Left ventricle myocardium superior (tissue), 1 donor: ENCODE results near the gene ATF6. TPM values are rescaled to one million over a fixed set of nuclear protein-coding genes. Genes with fewer than 3 reads are reported as not detected.
"Not testable (repeated sequence)": the region's sequence is repeated elsewhere in the genome, so short reads cannot be mapped to it uniquely, and the experiment has no call there.

Source experiments
- ATAC-seq: fragments of 200-7000 bp; cut with Tn5 transposase; one replicate; pipeline ENCODE4 v1.9.1; 2020; ENCODE audit warnings: mild to moderate bottlenecking, moderate library complexity
- DNase-seq: peaks from one replicate; pipeline ENCODE4 v3.0.0-alpha.2; 2020
- intact Hi-C: fragments of 100-400 bp; cut with micrococcal nuclease; formaldehyde crosslinking; loops from one replicate; pipeline ENCODE4 v1.11.0; 2022
- total RNA-seq: library from RNA; stranded (reverse); fragmentation: NEBNext Ultra II Directional; extraction: Animal tissue kit (Norgen Biotek cat#: 25700); gene quantifications from one replicate; pipeline ENCODE4 v1.2.1, GENCODE V29; 2021
- donor health status: DM: no; HTN: yes; CAD: no; lungs with severe emphysema.

The ATF6 gene
- total RNA-seq, 1 donor from 2014 or later: 12.8 TPM

DNA sequence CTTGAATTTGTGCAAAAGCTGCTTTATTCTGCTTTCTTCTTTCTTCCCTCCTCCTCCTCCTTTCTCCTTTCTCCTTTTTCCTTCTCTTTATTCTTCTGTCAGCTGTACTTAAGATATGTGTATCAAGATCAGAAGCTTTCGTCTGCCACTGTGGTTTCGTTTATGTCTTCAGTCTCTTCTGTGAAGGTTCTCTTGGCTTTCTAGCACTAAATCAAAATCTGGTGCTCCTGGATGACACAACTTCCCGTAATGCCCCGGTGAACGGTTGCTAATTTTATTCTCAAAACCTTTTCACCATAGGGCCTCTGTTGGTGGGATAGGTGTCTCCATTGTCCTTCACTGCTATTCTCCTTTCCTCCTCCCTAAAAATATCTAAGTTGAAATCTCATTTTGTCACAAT is 5.0 kb downstream of the ATF6 start:
- ATAC-seq: no peak
- no peak for DNase-seq
- intact Hi-C loops: no loop called here

DNA sequence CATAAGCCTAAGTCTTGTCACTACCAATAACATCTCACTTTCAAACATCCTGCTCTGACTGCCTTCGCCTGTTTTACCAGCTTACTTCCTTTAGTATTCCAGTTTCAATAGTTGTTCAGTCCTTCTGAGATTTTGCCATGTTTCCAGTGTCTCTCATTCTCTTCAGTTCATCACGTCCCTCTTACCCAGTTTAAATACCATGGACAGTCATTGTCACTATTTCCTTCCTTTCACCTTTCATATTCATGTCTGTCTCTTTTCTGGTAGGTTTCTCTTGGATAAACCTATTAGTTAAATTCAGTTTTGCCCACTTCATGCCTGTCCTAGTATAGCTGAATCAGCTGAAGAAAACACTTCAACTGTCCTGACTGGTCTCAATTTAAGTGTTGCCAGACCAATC is 5.9 kb downstream of the ATF6 start:
- intact Hi-C loops: no loop called here
- DNase-seq (no peak), ATAC-seq (peak; percentile 25)

DNA sequence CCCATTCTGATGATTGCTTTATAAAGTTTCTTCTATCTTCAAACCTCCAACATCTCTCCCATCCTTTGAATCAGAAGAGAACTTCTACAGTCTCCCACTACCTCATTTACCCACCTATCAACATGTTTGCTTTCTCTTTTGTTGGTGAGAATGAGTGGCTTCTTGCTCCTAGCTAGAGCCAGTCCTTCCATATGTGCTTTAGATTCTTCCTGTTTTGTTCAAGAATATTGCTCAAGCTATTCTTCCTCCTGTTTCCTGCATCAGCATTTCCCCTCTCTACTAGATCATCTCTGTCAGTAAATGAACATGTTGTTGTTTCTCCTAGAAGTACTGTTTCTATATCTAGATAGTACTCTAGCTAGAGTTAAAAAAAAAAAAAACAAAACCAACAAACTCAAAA is 6.3 kb downstream of the ATF6 start:
- intact Hi-C loops: no loop called here
- DNase-seq (no peak), ATAC-seq (peak; percentile 75)

DNA sequence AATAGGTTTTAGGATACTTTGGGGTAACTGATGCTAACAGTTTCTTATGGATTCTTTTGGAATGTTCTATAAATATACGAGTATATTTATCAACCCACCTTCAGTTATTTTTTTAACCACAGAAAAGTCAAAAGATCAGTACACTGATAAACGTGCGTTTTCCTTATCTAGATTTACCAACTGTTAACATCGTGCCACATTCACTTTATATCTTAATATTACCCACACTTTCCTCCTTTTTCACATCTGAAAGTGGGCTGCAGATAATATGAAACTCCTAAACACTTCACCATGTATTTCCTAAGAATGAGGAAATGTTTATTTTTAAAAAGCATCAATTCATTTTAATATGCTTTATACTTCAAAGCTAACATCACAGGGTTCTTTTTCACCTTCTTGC is 7.7 kb downstream of the ATF6 start:
- intact Hi-C loops: no loop called here
- ATAC-seq (no peak), DNase-seq (no peak)

GRCh38 chr1:161777261-161777660 is 11.1 kb downstream of the ATF6 start:
- intact Hi-C loops: no loop called here
- DNase-seq (no peak), ATAC-seq (no peak)

DNA sequence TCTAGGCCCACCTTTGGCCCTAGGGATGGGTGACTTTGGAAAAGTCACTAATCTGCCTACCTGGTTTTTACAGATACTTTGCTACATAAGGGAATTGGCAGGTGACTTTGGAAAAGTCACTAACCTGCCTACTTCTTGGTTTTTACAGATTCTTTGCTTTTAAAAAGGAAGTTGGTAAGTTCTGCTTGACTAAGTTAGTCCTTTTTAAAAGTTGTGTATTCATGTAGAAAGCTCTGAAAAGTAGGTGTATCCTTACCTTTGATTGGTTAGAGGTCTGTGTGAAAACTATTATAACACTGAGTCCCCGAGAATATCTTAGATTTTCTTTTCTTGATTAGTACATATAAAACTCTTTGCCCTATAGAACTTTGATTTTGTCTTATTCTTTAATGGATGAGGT is 12.4 kb downstream of the ATF6 start:
- intact Hi-C loops: no loop called here
- no peak for DNase-seq
- no peak for ATAC-seq

GRCh38 chr1:161779393-161779792 is 13.3 kb downstream of the ATF6 start:
- no peak for ATAC-seq
- no peak for DNase-seq
- intact Hi-C loops: no loop called here

GRCh38 chr1:161781995-161782394 is 15.9 kb downstream of the ATF6 start:
- DNase-seq (no peak), ATAC-seq (no peak)
- intact Hi-C loops: no loop called here

GRCh38 chr1:161782886-161783285 is 16.8 kb downstream of the ATF6 start:
- ATAC-seq: no peak
- no peak for DNase-seq
- intact Hi-C loops: no loop called here

- ATAC-seq (peak; percentile 45), DNase-seq (peak; percentile 45)
- intact Hi-C loops: no loop called here
Observed at GRCh38 chr1:161784968-161785367, 18.8 kb downstream of the ATF6 start.

GRCh38 chr1:161787355-161787754 is 21.2 kb downstream of the ATF6 start:
- intact Hi-C loops: no loop called here
- DNase-seq: no peak

DNA sequence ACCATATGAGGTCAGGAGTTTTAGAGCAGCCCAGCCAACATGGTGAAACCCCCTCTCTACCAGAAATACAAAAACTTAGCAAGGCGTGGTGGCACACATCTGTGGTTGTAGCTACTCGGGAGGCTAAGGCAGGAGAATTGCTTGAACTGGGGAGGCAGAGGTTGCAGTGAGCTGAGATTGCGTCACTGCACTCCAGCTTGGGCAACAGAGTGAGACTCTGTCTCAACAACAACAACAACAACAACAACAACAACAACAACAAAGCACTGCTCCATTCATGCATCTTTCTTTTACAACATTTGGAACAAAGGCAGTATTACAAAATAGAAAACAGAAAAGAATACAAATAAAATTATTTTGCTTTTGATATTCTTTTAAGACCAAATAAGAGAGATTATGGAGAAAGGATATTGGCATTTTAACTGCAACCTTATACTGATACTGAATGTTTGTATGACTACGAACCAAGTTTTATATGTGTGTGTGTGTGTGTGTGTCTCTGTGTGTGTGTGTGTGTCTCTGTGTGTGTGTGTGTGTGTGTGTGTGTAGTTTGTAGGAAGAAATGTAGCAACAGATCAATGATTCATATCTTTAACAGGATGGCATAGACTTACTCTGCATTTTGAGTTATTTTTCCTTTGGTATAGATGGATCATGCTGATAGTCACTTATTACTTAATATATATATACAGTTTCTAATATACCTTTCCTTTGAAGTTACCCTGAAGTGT is 24.6 kb downstream of the ATF6 start:
- ATAC-seq (no peak), DNase-seq (no peak)
- intact Hi-C loops: loop anchor here (5.0 kb wide), 1 partner anchor 247 kb away; no protein-coding TSS in a partner anchor

More at GRCh38 chr1:161787355-161787754, 21.2 kb downstream of the ATF6 start:
- no peak for ATAC-seq

DNA sequence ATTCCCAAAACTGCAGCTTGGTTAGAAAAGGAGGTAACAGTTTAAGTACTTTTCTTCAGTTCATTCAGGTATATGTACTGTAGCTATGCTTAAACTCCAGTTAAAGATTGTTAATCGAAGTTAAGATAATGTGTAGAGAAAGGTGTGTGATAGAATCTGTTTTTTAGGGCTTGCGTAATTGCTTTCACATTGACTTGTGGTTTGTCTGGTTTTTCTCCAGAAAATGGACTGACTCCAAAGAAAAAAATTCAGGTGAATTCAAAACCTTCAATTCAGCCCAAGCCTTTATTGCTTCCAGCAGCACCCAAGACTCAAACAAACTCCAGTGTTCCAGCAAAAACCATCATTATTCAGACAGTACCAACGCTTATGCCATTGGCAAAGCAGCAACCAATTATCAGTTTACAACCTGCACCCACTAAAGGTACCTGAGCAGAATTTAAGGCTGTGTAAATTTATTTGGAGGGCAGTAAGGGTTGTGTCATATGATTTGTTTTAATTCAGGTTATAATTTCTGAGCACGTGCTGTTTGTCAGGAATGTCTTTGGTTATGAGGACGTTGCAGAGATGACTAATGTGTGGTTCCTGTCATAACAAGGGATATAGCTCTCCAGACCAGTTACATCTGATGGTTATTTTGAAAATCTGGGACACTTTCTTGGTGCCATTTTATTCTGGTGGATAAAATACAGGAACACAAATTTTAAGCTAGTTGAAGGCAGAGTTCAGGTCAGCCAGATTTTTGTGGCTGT is 26.0 kb downstream of the ATF6 start:
- DNase-seq (no peak), ATAC-seq (no peak)
- intact Hi-C loops: loop anchor here (5.0 kb wide), 1 partner anchor 245 kb away; no protein-coding TSS in a partner anchor

DNA sequence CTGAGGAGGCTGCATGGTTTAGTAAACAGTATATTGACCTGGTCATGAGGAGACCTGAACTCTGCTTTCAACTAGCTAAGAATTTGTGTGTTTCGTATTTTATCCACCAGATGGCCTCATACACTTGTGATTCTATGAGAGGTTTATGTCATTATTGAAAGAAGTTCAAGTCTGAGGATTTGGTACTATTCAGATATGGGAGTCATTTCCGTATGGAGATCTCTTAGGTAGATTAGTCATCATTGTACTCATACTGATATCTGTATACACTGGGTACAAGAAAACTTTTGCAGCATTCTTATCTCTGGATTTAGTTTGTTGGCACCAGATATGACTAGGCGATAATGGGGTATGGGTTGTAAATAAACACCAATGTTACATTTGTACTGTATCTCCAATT is 26.6 kb downstream of the ATF6 start:
- intact Hi-C loops: loop anchor here (5.0 kb wide), 1 partner anchor 245 kb away; no protein-coding TSS in a partner anchor
- DNase-seq (no peak), ATAC-seq (peak; percentile 45)

GRCh38 chr1:161799792-161800191 is 33.7 kb downstream of the ATF6 start:
- intact Hi-C loops: no loop called here
- no peak for DNase-seq
- no peak for ATAC-seq

GRCh38 chr1:161801955-161802354 is 35.8 kb downstream of the ATF6 start:
- intact Hi-C loops: no loop called here
- ATAC-seq (peak; percentile 55), DNase-seq (no peak)

DNA sequence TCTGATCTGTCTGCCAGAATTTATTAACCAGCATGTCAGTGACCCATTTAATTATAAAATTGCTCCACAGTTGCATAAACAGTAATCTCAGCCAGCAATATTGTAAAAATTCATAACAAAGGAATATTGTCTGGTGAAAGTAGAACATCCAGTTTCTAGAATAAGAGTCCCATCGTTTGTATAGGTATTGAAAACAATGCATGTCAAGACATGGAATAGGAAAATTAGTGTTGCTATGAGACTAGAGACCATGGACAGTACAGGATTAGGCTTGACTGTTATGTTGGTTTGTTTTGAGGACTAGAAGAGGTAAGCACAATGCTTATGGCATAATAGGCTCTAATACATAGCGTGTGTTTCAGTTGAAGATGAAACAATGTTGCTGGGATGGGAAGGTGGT is 37.1 kb downstream of the ATF6 start:
- no peak for DNase-seq
- intact Hi-C loops: no loop called here
- ATAC-seq: no peak

- DNase-seq (no peak), ATAC-seq (no peak)
- intact Hi-C loops: no loop called here
Observed at GRCh38 chr1:161805399-161806197, 39.5 kb downstream of the ATF6 start.

DNA sequence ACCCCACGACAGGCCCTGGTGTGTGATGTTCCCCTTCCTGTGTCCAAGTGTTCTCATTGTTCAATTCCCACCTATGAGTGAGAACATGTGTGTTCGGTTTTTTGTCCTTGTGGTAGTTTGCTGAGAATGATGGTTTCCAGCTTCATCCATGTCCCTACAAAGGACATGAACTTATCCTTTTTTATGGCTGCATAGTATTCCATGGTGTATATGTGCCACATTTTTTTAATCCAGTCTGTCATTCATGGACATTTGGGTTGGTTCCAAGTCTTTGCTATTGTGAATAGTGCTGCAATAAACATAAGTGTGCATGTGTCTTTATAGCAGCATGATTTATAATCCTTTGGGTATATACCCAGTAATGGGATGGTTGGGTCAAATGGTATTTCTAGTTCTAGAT is 43.1 kb downstream of the ATF6 start:
- intact Hi-C loops, DNase-seq, ATAC-seq: not testable (repeated sequence)

DNA sequence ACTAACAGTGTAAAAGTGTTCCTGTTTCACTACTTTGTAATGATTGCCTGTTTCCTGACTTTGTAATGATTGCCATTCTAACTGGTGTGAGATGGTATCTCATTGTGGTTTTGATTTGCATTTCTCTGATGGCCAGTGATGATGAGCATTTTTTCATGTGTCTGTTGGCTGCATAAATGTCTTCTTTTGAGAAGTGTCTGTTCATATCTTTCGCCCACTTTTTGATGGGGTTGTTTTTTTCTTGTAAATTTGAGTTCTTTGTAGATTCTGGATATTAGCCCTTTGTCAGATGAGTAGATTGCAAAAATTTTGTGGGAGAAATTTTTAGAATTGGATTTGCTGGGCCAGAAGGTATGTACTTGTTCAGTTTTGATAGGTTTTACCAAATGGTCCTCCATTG is 43.5 kb downstream of the ATF6 start:
- ATAC-seq, DNase-seq, intact Hi-C loops: not testable (repeated sequence)
